ENCODE results near the gene TMEM126A.

DNA sequence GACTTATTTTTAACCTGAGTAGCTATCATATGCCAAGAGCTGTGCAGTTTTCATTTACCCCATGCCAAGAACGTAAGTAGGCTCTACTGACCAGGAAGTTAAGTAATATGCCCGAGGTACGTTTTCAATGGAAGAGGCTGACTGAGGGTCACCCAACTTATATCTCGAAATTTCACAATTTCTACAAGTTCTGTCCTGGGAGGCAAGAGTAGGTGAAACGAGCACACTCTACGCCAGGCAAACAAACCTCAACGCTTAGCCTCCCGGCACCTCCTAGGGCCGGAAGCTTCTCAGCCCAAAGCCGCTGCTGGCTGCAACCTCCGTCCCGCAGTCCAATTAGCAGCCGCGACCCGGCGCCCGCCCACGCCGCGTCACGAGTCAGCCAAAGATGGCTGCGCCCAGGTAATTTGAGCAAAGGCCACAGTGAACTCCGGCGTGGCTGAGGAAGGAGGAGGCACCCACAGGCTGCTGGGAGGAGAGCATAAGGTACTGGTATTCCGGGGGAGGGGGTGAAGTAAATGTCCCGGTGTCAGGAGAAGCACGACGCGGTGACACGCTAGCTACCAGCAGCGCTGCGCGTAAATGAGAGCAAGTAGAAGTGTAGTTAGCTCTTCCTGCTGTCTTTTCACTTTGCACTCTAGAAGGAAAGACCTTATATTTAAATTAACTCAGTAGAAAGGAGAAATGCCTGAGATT lies at the start of gene TMEM126A:
- TF ChIP-seq EZH2 (IDR thresholded peaks at IDR 0.05; ENCODE audit: insufficient read depth, poor library complexity, severe bottlenecking) (no peak), EZH2phosphoT487 (IDR thresholded peaks at IDR 0.05; ENCODE audit: insufficient read depth, low read depth) (no peak)

Measured in GM23248 (cell line).